Ramos (cell line): ENCODE results near the gene SYNE2.
"Not testable (repeated sequence)": the region's sequence is repeated elsewhere in the genome, so short reads cannot be mapped to it uniquely, and the experiment has no call there.

Source experiments
- in situ Hi-C: fragments of 300-500 bp; cut with MboI; formaldehyde crosslinking; loops from one replicate; pipeline ENCODE4 v1.14.3; 2022; ENCODE audit warnings: low sequenced_read_pairs; ENCODE audit not compliant: unreplicated experiment

SYNE2 gene

GRCh38 chr14:64208261-64208660 is 355.5 kb downstream of the SYNE2 start:
- in situ Hi-C loops: no loop called here

GRCh38 chr14:64208981-64209380 is 356.2 kb downstream of the SYNE2 start:
- in situ Hi-C loops: no loop called here

GRCh38 chr14:64209444-64210131 is 356.8 kb downstream of the SYNE2 start:
- in situ Hi-C loops: no loop called here

DNA sequence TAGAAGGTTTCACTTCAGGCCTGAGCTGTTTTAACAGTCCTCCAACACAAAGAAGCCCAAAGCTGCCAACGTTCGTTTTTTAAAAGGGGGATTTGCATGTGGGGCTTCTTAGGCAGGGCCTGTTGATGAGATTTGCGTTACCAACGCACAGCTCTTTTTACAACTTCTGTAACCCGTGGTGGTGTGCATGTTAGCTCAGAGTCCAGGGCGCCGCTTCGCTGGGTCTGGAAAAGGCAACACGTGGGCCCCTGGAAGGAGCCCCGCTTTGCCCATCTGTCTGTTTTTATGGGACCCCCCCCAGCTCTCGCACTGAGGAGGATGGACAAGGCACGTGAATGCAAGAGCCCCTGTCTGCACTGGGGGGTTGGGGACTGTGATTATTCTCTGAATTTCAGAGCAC is 357.4 kb downstream of the SYNE2 start:
- in situ Hi-C loops: no loop called here

DNA sequence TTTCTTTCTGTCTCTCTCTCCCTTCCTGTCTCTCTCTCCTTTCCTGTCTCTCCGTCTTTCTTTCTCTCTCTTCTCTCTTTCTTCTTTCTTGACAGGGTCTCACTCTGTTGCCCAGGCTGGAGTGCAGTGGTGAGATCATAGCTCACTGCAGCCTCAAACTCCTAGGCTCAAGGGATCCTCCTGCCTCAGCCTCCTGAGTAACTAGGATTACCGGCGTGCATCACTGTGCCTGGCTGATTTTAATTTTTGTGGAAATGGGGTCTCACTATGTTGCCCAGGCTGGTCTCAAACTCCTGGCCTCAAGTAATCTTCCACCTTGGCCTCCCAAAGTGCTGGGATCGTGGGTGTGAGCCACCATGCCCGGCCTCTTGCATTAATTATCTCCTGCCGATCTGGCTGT is 358.1 kb downstream of the SYNE2 start:
- in situ Hi-C loops: not testable (repeated sequence)

GRCh38 chr14:64212666-64213065 is 359.9 kb downstream of the SYNE2 start:
- in situ Hi-C loops: no loop called here

- in situ Hi-C loops: no loop called here
These were observed 360.3 kb downstream of the SYNE2 start for GRCh38 chr14:64213086-64213485.

- in situ Hi-C loops: no loop called here
These were observed 361.2 kb downstream of the SYNE2 start for GRCh38 chr14:64213853-64214570.

- in situ Hi-C loops: no loop called here
These were observed 362.5 kb downstream of the SYNE2 start for GRCh38 chr14:64215274-64215673.

- in situ Hi-C loops: no loop called here
These were observed 363.2 kb downstream of the SYNE2 start for GRCh38 chr14:64215978-64216377.

- in situ Hi-C loops: no loop called here
These were observed 364.5 kb downstream of the SYNE2 start for GRCh38 chr14:64217308-64217707.

DNA sequence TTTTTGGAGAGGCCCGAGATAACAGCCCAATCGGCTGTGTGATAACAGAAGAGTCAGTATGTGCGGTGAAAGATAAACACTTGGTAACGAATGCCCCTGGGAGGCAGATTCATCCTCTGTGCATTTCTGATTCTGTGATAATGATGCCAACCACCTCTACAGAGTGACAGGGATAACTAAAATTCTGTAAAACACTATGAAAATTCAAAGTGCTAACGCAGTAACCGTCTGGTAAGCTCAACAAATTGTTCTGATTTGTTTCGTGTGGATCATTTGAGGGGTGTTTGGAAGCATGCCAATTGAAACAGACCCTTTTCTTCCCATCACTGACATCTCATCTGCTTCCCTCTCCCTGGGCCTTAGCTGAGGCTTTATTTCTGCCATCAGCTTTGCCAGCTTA is 365.0 kb downstream of the SYNE2 start:
- in situ Hi-C loops: no loop called here

DNA sequence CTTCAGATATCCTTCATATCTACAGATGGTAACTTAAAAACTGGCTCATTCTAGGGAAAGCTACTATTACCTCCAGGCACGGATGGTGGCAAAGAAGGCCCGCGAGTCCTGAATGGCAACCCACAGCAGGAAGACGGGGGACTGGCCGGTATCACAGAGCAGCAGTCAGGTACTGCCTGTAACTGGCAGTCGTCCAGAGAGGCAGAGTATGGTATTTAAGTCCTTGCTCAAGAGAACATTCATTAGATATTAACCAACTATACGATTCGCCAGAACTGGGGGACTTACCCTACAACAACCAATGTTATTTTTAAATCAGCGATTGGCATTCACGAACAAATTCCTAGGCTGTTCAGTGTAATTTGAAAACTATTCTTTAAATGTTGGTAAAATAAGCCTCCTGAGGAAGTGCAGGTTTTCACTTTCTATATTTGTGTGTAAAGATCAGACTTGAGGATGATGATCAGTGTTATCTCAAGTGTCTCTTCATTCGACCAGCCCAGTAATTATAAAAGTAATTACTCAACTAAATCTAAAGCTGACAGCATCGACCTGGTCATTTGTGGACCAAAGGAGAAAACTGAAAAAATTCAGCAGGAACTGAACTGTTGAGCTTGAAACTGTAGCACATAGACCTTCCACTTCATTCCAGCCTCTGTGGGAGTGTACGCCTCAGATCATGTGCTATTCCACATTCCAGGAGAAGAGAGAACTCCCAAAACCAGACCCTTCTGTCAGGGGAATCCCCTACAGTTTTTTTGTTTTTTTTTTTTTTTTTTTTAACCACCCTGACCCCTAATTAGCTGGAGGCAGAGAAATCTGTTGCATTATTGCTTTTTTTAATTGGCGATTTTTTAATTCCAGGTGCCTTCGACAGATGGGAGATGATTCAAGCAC is 365.8 kb downstream of the SYNE2 start:
- in situ Hi-C loops: no loop called here

GRCh38 chr14:64220056-64220455 is 367.3 kb downstream of the SYNE2 start:
- in situ Hi-C loops: no loop called here

DNA sequence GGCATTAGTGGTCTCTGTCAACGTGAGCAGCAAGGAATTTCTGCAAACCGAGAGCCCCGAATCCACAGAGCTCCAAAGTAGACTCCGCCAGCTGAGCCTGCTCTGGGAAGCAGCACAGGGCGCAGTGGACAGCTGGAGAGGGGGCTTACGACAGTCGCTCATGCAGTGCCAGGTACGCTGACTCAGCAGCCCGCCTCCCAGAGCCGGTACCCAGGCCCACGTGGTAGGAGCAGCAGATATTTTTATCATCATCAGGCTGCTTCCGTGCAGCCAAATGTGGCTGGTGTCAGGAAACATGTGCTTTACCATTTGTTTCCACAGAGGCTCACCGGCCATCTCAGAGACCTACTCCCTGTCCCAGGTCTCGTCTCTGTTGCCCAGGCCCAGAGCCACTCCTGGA is 367.7 kb downstream of the SYNE2 start:
- in situ Hi-C loops: no loop called here

DNA sequence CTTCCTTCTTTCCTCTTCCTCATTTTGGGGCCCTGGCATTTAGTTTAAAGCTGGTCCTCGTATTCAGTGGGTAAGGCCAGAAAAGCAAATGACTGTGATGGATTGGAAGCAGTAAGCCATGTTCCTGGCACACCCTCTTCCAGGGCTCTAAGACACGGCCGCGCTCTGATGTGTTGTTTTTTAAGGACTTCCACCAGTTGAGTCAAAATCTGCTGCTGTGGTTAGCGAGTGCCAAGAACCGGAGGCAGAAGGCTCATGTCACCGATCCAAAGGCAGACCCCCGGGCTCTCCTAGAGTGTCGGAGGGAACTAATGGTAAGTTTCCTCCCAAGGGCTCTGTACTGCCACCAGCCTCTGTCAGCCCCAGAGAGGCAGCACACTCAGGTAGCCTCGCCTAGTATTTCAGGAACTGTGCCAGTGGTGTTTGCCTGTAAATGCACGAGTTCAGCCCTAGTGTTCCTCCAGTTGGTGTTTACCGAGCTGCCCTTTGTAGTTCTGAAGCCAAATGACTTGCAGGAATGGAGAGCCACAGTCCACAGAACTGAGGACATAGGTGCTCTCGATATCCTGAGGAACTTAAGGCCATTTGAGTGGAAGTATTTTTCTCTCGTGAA is 368.7 kb downstream of the SYNE2 start:
- in situ Hi-C loops: no loop called here

DNA sequence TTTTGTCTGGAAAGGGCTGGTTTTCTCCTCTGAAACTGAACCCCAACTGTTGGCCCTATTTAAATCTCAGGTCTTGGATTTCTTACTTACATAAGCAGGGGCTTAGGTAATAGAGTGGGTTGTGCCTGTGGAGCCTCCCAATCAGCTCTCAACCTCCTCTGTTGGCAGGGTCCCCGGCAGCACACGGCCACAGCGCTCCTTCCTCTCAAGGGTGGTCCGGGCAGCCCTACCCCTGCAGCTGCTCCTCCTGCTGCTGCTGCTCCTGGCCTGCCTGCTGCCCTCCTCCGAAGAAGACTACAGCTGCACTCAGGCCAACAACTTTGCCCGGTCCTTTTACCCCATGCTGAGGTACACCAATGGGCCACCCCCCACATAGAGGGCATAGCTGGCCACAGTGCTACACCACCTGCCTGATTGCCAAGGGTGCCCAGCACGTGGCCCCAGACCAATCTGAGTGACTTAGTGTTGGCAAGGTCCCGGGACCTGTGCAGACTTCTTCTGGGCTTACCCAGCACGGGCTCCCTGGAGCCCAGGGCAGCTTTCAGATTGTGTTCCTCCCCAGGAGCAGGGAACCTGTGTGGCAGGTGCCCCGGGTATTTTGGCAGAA is 372.4 kb downstream of the SYNE2 start:
- in situ Hi-C loops: no loop called here

- in situ Hi-C loops: no loop called here
These were observed 375.1 kb downstream of the SYNE2 start for GRCh38 chr14:64227856-64228255.

DNA sequence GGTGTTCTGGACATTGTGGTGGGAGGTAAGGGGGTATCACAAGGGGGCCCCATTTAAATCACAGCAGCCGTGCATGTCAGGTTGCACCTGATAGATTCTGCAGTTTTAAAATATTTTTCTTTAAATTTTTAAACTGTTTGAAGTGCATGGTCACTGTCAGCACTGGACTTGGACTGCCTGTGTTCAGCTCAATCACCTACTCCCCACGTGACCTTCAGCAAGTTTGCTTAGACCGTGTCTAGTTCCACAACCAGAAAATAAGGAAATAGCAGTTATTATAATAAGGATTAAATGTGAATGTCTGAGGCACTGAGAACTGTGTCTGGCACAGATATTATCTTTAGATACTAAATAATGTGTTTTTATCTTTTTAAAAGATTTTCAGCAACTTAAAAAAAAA is 376.7 kb downstream of the SYNE2 start:
- in situ Hi-C loops: no loop called here
